HG03565 (cell line): ENCODE data around the gene AQP6.

Source experiments
- ATAC-seq: cut with Tn5 transposase; IDR thresholded peaks from one replicate; pipeline ENCODE4 v1.9.1; 2021; ENCODE audit warnings: mild to moderate bottlenecking, moderate library complexity; ENCODE audit not compliant: unreplicated experiment

The AQP6 gene

DNA sequence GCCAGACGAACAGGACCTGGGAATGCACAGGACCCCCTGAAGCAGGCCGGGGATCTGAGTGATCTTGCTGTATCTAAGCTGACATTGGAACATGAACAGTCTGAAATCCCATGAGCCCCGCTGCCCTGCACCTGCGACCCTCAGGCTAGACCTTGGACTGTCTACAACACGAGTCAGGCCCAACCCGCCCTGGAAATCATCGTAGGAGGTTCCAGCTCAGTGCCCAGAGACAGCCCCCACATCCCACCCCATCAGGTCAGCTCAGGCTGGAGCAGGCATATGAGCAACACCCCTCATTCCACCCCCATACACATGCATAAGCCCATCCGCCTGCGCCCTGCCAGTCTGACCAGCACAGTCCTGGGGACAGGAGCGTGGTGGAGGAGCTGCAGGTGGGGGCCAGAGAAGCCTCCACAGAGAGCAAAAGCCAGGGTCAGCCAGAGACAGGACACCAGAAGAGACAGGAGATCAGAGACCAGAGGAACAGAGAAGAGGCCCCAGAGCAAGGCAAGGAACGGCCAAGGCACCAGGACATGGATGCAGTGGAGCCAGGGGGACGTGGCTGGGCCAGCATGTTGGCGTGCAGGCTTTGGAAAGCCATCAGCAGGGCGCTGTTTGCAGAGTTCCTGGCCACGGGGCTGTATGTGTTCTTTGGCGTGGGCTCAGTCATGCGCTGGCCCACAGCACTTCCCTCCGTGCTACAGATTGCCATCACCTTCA lies at the start of gene AQP6:
Gene AQP6 (plus strand): TSS at position 307 of the 720 bp plus-strand sequence. CDS start 227 bp downstream, at position 534.
- ATAC-seq = no peak

GRCh38 chr12:49923035-49923644 lies 49.6 kb upstream of the AQP6 start:
- no peak for ATAC-seq

- no peak for ATAC-seq
Measured at GRCh38 chr12:49923880-49924556, 48.7 kb upstream of the AQP6 start.

GRCh38 chr12:49924628-49925246 lies 48.0 kb upstream of the AQP6 start:
- ATAC-seq = no peak

GRCh38 chr12:49925433-49926204 lies 47.1 kb upstream of the AQP6 start:
- no peak for ATAC-seq

DNA sequence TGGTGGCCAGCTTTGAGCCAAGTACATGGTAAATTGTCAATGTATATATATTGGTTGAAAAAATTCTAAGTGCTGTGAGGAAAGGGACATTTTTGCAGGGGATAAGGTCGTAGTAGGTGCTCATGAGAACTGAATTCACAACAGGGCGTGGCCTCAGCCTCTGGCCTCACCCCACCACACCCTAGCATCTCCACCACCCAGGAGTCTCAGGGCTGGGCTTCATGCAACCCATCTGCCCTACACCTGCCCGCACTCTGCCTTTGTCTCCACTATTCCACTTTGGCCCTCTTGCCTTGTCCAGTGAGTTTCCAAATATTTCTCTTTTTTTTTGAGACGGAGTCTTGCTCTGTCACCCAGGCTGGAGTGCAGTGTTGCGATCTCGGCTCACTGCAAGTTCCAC lies 44.3 kb upstream of the AQP6 start:
- no peak for ATAC-seq

DNA sequence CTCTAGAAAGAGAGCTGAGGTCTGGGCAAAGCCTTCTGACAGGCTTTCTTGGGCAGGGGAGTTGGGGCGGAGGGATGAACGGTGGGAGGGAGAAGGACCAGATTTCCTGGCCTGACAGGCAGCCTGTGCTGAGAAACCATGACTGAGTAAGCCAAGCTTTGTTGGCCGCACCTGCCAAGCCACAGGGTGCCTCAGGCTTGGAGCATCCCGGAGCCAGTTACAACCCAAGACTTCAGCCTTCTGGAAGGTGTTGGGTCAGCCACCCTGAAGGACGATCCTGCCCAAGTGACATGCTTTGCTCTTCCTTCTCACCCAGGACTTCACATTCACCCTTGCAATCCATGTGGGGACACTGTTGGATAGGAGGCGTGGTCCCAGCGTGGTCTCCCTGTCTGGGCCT lies 43.2 kb upstream of the AQP6 start:
- ATAC-seq = no peak

GRCh38 chr12:49930515-49931288 lies 42.0 kb upstream of the AQP6 start:
- ATAC-seq = no peak

GRCh38 chr12:49932023-49932422 lies 40.7 kb upstream of the AQP6 start:
- no peak for ATAC-seq

DNA sequence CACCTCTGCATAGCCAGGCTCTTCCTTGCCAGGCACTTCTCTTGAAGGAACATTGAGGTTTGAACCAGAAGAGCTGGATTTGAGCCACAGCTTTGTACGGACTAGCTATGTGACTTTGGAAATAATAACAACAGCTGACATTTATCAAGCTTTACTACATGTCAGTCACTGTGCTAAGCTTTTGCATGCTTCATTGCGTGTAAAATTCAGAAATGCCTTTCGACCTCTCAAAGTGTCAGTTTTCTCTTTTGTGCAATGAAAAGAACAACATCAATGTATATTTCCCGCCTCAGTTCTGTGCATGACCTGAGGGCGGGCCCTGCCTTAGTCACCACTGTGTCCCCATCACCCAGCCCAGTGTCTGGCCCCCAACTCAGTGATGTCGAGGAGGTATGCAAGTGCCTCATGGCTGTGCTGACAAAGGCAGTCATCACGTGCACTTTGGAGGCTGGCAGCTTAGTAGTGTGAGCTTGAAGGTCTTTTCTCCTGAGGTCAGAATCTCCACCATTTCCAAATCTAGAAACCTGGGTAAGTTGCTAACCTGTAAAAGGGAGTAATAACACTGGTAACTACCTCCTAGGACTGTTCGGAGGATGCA lies 40.1 kb upstream of the AQP6 start:
- no peak for ATAC-seq

GRCh38 chr12:49933796-49934195 lies 39.0 kb upstream of the AQP6 start:
- no peak for ATAC-seq

GRCh38 chr12:49934505-49934904 lies 38.2 kb upstream of the AQP6 start:
- no peak for ATAC-seq

GRCh38 chr12:49936925-49937324 lies 35.8 kb upstream of the AQP6 start:
- ATAC-seq = no peak

DNA sequence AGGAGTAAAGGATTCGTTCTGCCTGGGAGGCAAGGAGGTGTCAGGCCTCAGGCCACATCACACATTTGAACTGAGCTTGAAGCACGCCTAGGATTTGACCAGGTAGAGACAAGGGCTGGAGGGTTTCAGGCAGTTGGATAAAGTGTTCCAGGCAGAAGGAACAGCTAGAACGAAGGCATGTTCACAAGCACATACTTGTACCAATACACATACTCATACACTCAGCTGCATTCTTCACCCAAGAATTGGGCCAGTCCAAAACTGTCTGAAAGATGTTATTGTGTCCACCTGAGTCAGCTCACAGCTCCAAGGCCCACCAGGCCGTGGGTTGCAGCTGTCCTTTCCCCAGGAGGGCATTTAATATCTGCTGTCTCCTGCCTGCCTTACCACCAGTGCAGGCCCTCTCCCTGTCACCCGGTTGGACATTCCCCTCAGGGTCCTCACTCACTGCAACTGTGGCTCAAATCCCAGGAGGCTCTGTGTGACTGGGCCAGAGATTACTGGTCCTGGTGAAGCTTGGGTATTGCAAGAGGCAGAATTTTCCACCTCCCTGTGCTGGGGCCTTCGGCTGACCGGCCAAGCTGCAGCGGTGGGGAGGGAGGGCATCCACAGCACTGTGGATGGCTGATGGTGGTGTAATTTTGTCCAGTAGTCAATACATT lies 35.0 kb upstream of the AQP6 start:
- ATAC-seq = no peak

DNA sequence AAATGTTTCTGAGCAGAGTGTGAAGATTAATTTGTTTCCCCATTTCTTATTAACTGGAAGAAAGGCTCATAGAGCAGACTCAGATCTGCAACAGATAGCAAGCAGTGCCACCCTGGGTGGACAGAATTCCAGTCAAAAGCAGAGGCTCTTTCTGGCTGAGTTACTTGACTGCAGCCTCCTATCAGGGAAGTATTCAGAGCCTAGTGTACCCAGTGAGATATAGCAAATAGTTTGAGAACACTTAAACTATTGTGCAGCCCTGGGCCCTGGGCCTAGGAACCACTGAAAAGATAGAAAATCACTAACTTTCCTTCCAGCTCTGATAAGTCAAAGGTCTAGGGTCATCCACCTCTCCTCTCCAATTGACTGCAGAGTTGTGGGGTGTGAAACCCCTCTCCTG lies 33.4 kb upstream of the AQP6 start:
- no peak for ATAC-seq

GRCh38 chr12:49939707-49940106 lies 33.0 kb upstream of the AQP6 start:
- ATAC-seq = no peak

DNA sequence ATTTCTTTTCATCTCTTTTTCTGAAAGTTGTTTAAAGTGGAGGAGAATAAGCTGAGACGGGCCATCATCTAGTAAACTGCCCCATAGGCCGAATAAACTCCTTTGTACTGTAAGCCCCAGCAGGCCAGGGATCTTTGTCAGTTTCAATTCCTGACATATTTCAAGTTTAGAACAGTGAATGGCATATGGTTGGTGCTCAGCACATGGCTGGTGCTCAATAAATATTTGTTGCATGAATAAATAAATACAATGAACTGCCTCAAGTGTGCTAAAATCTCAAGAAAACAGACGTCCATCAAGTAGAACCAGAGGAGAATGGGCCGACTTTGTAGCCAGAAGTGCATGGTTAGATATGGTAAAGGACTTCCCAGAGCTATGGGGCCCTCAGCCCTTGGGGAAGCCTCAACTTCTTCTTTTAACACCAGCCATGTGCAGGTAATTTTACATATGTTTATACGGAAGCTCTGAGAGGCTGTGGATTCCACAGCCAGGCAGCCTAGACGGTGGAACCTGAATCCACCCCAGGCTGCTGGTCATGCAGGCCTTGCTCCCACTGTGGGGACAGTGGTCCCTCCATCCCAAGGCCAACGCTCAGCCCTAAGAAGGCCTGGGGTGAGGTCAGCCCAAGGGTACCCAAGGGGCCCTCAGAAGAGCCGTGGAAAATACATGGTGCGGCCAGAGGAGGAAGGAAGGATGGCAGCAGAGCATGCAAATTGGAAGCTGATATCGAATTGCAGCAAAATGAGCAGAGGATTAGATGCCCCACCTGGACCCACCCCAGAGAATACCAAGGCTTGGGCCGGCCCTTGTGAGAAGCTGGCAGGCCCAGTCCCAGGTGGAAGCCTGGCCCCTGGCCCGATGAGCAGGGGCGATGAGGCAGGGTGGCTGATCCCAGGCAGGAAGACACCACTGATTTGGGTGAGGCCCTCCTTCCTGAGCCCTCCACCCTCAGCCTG lies 30.9 kb upstream of the AQP6 start:
- ATAC-seq = no peak

- ATAC-seq = no peak
Measured at GRCh38 chr12:49942512-49942893, 30.2 kb upstream of the AQP6 start.
